Jurkat, Clone E6-1 (cell line): ENCODE measurements around the gene SLC35G2.
"Not testable (repeated sequence)": the region's sequence is repeated elsewhere in the genome, so short reads cannot be mapped to it uniquely, and the experiment has no call there.

Experiments used
- DNase-seq: peaks from one replicate; pipeline ENCODE4 v3.0.0-alpha.2; 2011; ENCODE audit warnings: low read depth, low spot score
- H3K4me3 ChIP-seq: 2 replicates; pipeline ENCODE4 v1.5.1; 2011; ENCODE audit warnings: mild to moderate bottlenecking, low read length, control low read depth, moderate library complexity

SLC35G2 gene

GRCh38 chr3:136872258-136872657, 53.3 kb downstream of the SLC35G2 start:
- DNase-seq, H3K4me3 ChIP-seq: not testable (repeated sequence)

- not testable (repeated sequence) for DNase-seq, H3K4me3 ChIP-seq
These were observed 60.6 kb downstream of the SLC35G2 start for GRCh38 chr3:136879510-136879909.

- DNase-seq, result no peak
- H3K4me3 ChIP-seq, result no peak overlapping the region
These were observed 63.6 kb downstream of the SLC35G2 start for GRCh38 chr3:136882571-136882970.

- DNase-seq, result no peak
- H3K4me3 ChIP-seq, result no peak overlapping the region; the same call in 1 of the 2 replicates
These were observed 65.2 kb downstream of the SLC35G2 start for GRCh38 chr3:136883967-136884720.

GRCh38 chr3:136885357-136886213, 66.7 kb downstream of the SLC35G2 start:
- DNase-seq, result peak; percentile 82
- peak overlapping the region; percentile 28 for H3K4me3 ChIP-seq

GRCh38 chr3:136889947-136890346, 71.0 kb downstream of the SLC35G2 start:
- H3K4me3 ChIP-seq, result no peak overlapping the region
- no peak for DNase-seq

- H3K4me3 ChIP-seq, result no peak overlapping the region
- no peak for DNase-seq
These were observed 73.3 kb downstream of the SLC35G2 start for GRCh38 chr3:136891934-136892855.

GRCh38 chr3:136893848-136894443, 75.0 kb downstream of the SLC35G2 start:
- H3K4me3 ChIP-seq, result no peak overlapping the region
- no peak for DNase-seq

GRCh38 chr3:136897171-136897570, 78.2 kb downstream of the SLC35G2 start:
- not testable (repeated sequence) for DNase-seq, H3K4me3 ChIP-seq

- no peak for DNase-seq
- no peak overlapping the region for H3K4me3 ChIP-seq
These were observed 79.6 kb downstream of the SLC35G2 start for GRCh38 chr3:136898549-136898948.

- H3K4me3 ChIP-seq, result no peak overlapping the region
- DNase-seq, result no peak
These were observed 80.0 kb downstream of the SLC35G2 start for GRCh38 chr3:136898954-136899353.

GRCh38 chr3:136899622-136900158, 80.8 kb downstream of the SLC35G2 start:
- peak; percentile 83 for DNase-seq
- peak overlapping the region; percentile 27 for H3K4me3 ChIP-seq

GRCh38 chr3:136900694-136901093, 81.8 kb downstream of the SLC35G2 start:
- DNase-seq, H3K4me3 ChIP-seq: not testable (repeated sequence)

- no peak overlapping the region for H3K4me3 ChIP-seq
- DNase-seq, result no peak
These were observed 82.5 kb downstream of the SLC35G2 start for GRCh38 chr3:136901391-136901790.

- DNase-seq, H3K4me3 ChIP-seq: not testable (repeated sequence)
These were observed 83.6 kb downstream of the SLC35G2 start for GRCh38 chr3:136902530-136902929.

GRCh38 chr3:136903899-136904298, 85.0 kb downstream of the SLC35G2 start:
- no peak for DNase-seq

GRCh38 chr3:136904746-136905145, 85.8 kb downstream of the SLC35G2 start:
- H3K4me3 ChIP-seq, result no peak overlapping the region
- DNase-seq, result no peak

More at GRCh38 chr3:136903899-136904298, 85.0 kb downstream of the SLC35G2 start:
- H3K4me3 ChIP-seq, result no peak overlapping the region
